Panc1 (cell line): ENCODE measurements around the gene MAPK8. TPM values are rescaled to one million over a fixed set of nuclear protein-coding genes. Genes with fewer than 3 reads are reported as not detected.

Experiments used
- ATAC-seq: fragments of 200-7000 bp; cut with Tn5 transposase; 2 replicates; pipeline ENCODE4 v1.9.1; 2020; ENCODE audit warnings: mild to moderate bottlenecking, moderate library complexity
- BruUV-seq: library from RNA; stranded (reverse); fragments of 400-500 nt; replicated peaks from 2 replicates; lab custom pipeline; 2021; lab: Mats Ljungman, UMichigan
- CTCF ChIA-PET: fragments of 300-600 bp; sonication (Branson Sonifier 250); formaldehyde crosslinking; loops from one replicate; lab custom pipeline; 2022; ENCODE audit warnings: antibody characterized with exemption; lab: Charles Lee
- POLR2A ChIA-PET: fragments of 300-600 bp; sonication (Branson Sonifier 250); formaldehyde crosslinking; loops from one replicate; lab custom pipeline; 2022; ENCODE audit warnings: antibody characterized with exemption; lab: Charles Lee
- DNase-seq: peaks from one replicate; pipeline ENCODE4 v3.0.0-alpha.2; 2010; ENCODE audit warnings: low read depth, low spot score
- H3K27ac ChIP-seq: 2 replicates; pipeline ENCODE4 v1.5.1; 2011; ENCODE audit warnings: mild to moderate bottlenecking, low read length, inconsistent platforms
- H3K27me3 ChIP-seq: fragments of 200-500 bp; sonication (Bioruptor generic); 2 replicates; pipeline ENCODE4 v1.6.0; 2014; ENCODE audit warnings: low read length, inconsistent platforms; ENCODE audit not compliant: control insufficient read depth, insufficient read depth
- H3K36me3 ChIP-seq: fragments of 200-500 bp; sonication (Bioruptor generic); 2 replicates; pipeline ENCODE4 v1.5.1; 2014; ENCODE audit warnings: inconsistent platforms, mild to moderate bottlenecking, low read length, moderate library complexity; ENCODE audit not compliant: control insufficient read depth, insufficient read depth
- H3K4me1 ChIP-seq: 2 replicates; pipeline ENCODE4 v1.5.1; 2011; ENCODE audit warnings: inconsistent platforms, mild to moderate bottlenecking, low read length, moderate library complexity; ENCODE audit not compliant: control insufficient read depth, insufficient read depth
- H3K4me3 ChIP-seq, 2 experiments: 2 replicates each; pipeline ENCODE4 v1.5.1; 2011 to 2012; ENCODE audit warnings: low read depth in 2 of 2, low read length in 2 of 2, mild to moderate bottlenecking in 2 of 2, inconsistent platforms in 1 of 2, moderate library complexity in 1 of 2
- H3K9me3 ChIP-seq: fragments of 200-500 bp; sonication (Bioruptor generic); 2 replicates; pipeline ENCODE4 v1.5.1; 2014; ENCODE audit warnings: low read depth, mild to moderate bottlenecking, inconsistent platforms, low read length, moderate library complexity; ENCODE audit not compliant: control insufficient read depth, insufficient read depth
- CTCF ChIP-seq: fragments of 450-650 bp; IDR thresholded peaks from 2 replicates; pipeline ENCODE4 v1.5.1; 2017; ENCODE audit warnings: mild to moderate bottlenecking
- POLR2AphosphoS5 ChIP-seq: IDR thresholded peaks from 2 replicates; pipeline ENCODE4 v1.6.1; 2012; ENCODE audit warnings: mild to moderate bottlenecking, low read depth, low read length, moderate library complexity
- SIN3A ChIP-seq: IDR thresholded peaks from 2 replicates; pipeline ENCODE4 v1.6.1; 2012; ENCODE audit warnings: low read depth, mild to moderate bottlenecking, low read length, moderate library complexity, borderline replicate concordance; ENCODE audit not compliant: insufficient read depth
- TCF7L2 ChIP-seq: IDR thresholded peaks from 2 replicates; pipeline ENCODE4 v1.6.1; 2011; ENCODE audit warnings: mild to moderate bottlenecking, low read depth, low read length, inconsistent platforms
- in situ Hi-C: cut with HindIII; loops from 2 replicates; pipeline ENCODE4 v1.10.0; 2016; ENCODE audit warnings: low sequenced_read_pairs, low pct_unique_long_range_greater_than_20kb
- intact Hi-C: fragments of 100-400 bp; cut with micrococcal nuclease; formaldehyde crosslinking; loops from one replicate; pipeline ENCODE4 v1.10.0; 2022; ENCODE audit not compliant: unreplicated experiment
- total RNA-seq: library from RNA; stranded (reverse); gene quantifications from one replicate; pipeline ENCODE4 v1.2.1, GENCODE V29; 2021; ENCODE audit not compliant: unreplicated experiment
- TF ChIP-seq, protein P1 (sequence below), 2 experiments: IDR thresholded peaks; 2 replicates each; pipeline ENCODE4 v1.6.1; 2011 to 2012; ENCODE audit warnings: low read depth in 2 of 2, control low read depth in 1 of 2, low read length in 1 of 2, mild to moderate bottlenecking in 1 of 2, moderate library complexity in 1 of 2; ENCODE audit not compliant: insufficient read depth in 1 of 2

MAPK8 gene
- total RNA-seq, 1 experiment from 2014 or later, result 66.6 TPM

- Histone ChIP-seq H3K4me3 (no peak overlapping the region), H3K9me3 (0 out of 2 replicates have a peak, but pooled peaks cover 4% of the 10 kb centered on the region), H3K27me3 (no peaks in the 10 kb centered on the region), H3K36me3 (no peaks in the 10 kb centered on the region), H3K27ac (no peak overlapping the region), H3K4me1 (no peaks in the 10 kb centered on the region)
- in situ Hi-C loops, result no loop called here
- ATAC-seq (no peak), DNase-seq (no peak)
- CTCF ChIA-PET, result no interaction called here
- TF ChIP-seq SIN3A (no peak), TCF7L2 (no peak), CTCF (no peak), POLR2AphosphoS5 (no peak)
- TF ChIP-seq, protein P1, sequence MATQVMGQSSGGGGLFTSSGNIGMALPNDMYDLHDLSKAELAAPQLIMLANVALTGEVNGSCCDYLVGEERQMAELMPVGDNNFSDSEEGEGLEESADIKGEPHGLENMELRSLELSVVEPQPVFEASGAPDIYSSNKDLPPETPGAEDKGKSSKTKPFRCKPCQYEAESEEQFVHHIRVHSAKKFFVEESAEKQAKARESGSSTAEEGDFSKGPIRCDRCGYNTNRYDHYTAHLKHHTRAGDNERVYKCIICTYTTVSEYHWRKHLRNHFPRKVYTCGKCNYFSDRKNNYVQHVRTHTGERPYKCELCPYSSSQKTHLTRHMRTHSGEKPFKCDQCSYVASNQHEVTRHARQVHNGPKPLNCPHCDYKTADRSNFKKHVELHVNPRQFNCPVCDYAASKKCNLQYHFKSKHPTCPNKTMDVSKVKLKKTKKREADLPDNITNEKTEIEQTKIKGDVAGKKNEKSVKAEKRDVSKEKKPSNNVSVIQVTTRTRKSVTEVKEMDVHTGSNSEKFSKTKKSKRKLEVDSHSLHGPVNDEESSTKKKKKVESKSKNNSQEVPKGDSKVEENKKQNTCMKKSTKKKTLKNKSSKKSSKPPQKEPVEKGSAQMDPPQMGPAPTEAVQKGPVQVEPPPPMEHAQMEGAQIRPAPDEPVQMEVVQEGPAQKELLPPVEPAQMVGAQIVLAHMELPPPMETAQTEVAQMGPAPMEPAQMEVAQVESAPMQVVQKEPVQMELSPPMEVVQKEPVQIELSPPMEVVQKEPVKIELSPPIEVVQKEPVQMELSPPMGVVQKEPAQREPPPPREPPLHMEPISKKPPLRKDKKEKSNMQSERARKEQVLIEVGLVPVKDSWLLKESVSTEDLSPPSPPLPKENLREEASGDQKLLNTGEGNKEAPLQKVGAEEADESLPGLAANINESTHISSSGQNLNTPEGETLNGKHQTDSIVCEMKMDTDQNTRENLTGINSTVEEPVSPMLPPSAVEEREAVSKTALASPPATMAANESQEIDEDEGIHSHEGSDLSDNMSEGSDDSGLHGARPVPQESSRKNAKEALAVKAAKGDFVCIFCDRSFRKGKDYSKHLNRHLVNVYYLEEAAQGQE (IDR thresholded peaks at IDR 0.05; ENCODE audit: insufficient read depth in 1 of 2, low read depth in 2 of 2, low read length in 1 of 2), result no peak
- POLR2A ChIA-PET, result no interaction called here
- intact Hi-C loops, result loop anchor here (10.0 kb wide), 1 partner anchor 70 kb away; no protein-coding TSS in a partner anchor
- BruUV-seq, result no TSS peak
Observed at GRCh38 chr10:48284811-48285210, 21.7 kb upstream of the MAPK8 start.

- intact Hi-C loops (loop anchor here (10.0 kb wide), 1 partner anchor 71 kb away; no protein-coding TSS in a partner anchor), in situ Hi-C loops (no loop called here)
- no peaks in the 10 kb centered on the region for H3K27me3 ChIP-seq
- CTCF ChIA-PET, result no interaction called here
- ATAC-seq (no peak), DNase-seq (no peak)
- no TSS peak for BruUV-seq
- H3K27ac ChIP-seq, result no peak overlapping the region
- H3K4me3 ChIP-seq, result no peak overlapping the region
- 0 out of 2 replicates have a peak, but pooled peaks cover 4% of the 10 kb centered on the region for H3K9me3 ChIP-seq
- no peaks in the 10 kb centered on the region for H3K4me1 ChIP-seq
- POLR2A ChIA-PET, result no interaction called here
- no peak for TF ChIP-seq TCF7L2
- TF ChIP-seq POLR2AphosphoS5, result no peak
- no peak for TF ChIP-seq SIN3A
- no peak for TF ChIP-seq CTCF
- TF ChIP-seq, protein P1 (IDR thresholded peaks at IDR 0.05; ENCODE audit: insufficient read depth in 1 of 2, low read depth in 2 of 2, low read length in 1 of 2), result no peak
- no peaks in the 10 kb centered on the region for H3K36me3 ChIP-seq
Observed at GRCh38 chr10:48285710-48286109, 20.8 kb upstream of the MAPK8 start.
